GM10266 (cell line): ENCODE measurements around the gene MUC15.

Experiments used
- DNase-seq: peaks from one replicate; pipeline ENCODE4 v3.0.0; 2012; ENCODE audit errors: extremely low spot score
- CTCF ChIP-seq: IDR thresholded peaks from 2 replicates; pipeline ENCODE4 v1.5.1; 2012; ENCODE audit warnings: mild to moderate bottlenecking, low read depth; ENCODE audit not compliant: control insufficient read depth, insufficient read depth; ENCODE audit errors: missing control alignments

The MUC15 gene, protein sequence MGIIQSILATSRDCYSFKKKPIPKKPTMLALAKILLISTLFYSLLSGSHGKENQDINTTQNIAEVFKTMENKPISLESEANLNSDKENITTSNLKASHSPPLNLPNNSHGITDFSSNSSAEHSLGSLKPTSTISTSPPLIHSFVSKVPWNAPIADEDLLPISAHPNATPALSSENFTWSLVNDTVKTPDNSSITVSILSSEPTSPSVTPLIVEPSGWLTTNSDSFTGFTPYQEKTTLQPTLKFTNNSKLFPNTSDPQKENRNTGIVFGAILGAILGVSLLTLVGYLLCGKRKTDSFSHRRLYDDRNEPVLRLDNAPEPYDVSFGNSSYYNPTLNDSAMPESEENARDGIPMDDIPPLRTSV

GRCh38 chr11:26571861-26572654, at the start of gene MUC15:
Gene MUC15 (minus strand): TSS chr11:26572263. CDS start chr11:26567094, 5,169 bp downstream.
- no peak for TF ChIP-seq CTCF
- no peak for DNase-seq

- TF ChIP-seq CTCF, result no peak
- no peak for DNase-seq
These were observed 49.1 kb upstream of the MUC15 start for GRCh38 chr11:26621132-26621531.

DNA sequence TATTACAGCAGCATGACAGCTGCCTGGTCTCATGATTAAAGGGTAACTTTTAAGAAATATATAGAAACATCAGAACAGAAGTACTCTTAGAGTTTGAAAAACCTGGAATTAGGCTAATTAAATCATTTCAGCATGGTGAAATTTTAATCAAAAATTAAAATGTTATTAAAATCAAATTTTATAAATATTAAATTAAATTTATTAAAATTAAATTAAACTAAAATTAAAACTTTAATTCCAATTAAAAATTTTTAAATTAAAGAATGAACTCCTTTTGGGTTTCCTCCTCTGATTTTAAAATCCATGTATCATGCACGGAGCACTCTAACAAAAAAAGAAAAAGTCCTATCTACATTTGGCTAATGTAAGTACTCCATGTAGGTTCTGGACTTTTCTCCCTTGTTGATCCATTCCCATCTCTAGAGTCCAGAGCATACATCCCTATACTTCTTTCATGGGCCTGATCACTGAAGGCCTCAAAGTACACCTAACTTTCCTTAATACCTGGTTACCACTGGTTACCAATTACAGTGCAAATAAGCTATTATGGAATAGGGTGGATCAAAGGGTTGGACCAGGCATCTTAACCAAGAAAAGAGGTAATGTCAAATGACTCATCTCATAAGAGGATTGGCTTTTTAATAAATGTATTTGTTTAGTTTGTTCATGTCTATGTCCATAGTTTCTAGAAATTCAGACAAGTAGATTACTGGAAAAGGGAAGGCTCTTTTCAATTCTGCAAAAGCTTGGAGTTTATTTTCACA, 48.4 kb upstream of the MUC15 start:
- no peak for TF ChIP-seq CTCF
- DNase-seq, result no peak

DNA sequence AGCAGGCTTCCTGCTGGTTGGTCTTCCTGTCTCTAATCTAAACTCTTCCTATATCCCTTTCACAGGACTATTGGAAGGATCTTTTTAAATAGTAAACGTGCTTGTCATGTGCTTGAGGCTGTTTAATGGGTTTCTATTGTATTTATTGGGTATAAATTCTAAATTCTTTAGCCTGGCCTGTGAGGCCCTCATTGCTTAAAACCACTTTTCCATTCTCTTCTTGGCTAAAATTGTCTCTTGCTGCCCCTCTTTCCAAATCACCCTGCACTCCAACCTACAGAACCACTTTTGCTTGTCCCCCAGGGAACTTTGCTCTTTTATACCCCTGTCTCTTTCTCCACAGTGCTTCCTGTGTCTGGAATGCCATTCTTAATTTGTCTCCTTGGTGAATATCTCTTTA, 46.4 kb upstream of the MUC15 start:
- no peak for TF ChIP-seq CTCF
- no peak for DNase-seq

DNA sequence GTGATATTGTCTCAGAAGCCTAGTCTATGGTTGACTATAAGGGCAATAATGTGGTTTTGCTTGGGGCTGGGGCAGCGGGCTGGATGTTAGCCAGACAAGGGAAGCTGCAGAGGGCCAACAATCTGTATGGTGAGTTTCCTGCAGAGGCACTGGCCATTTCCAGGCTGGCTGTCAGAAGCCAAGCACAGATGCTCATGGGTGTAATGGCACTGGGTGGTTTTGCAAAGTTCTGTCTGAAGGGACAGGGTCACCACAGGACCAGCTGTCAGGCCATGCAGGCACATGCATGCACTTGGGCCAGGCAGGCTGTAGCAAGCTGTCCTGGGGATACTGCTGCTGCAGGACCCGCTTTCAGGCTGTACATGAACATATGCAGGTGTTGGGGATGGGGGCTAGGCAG, 41.7 kb upstream of the MUC15 start:
- no peak for DNase-seq
- no peak for TF ChIP-seq CTCF

- DNase-seq, result no peak
These were observed 36.6 kb upstream of the MUC15 start for GRCh38 chr11:26608507-26609146.

More at GRCh38 chr11:26608507-26609146, 36.6 kb upstream of the MUC15 start:
- no peak for TF ChIP-seq CTCF
